ENCODE results near the gene WRAP73. TPM values are rescaled to one million over a fixed set of nuclear protein-coding genes. Genes with fewer than 3 reads are reported as not detected.

WRAP73 gene
- polyA plus RNA-seq, 3 donors: 26.1 to 64.9 (median 33.2) TPM

- H3K9me3 ChIP-seq (replicated peaks in 1 of 2; ENCODE audit: control insufficient read depth in 1 of 2, insufficient read depth in 1 of 2, low read length in 2 of 2): no peaks in the 10 kb centered on the region
- Mint-ChIP-seq H3K4me1 (peaks cover 13% of the 10 kb centered on the region), H3K36me3 (peaks cover 61 to 74% of the 10 kb centered on the region in 2 donors), H3K4me3 (no peak overlapping the region), H3K27me3 (ENCODE audit: low read depth in 3 of 3) (peaks cover 0 to 3% (median 0%) of the 10 kb centered on the region in 3 donors), H3K9me3 (peaks cover 0 to 3% (median 0%) of the 10 kb centered on the region in 7 donors), H3K27ac (no peak overlapping the region)
- peaks cover 8 to 11% of the 10 kb centered on the region in 2 donors for H3K4me1 ChIP-seq (ENCODE audit: control insufficient read depth in 1 of 2, insufficient read depth in 2 of 2, low read length in 2 of 2)
- H3K4me3 ChIP-seq (replicated peaks in 1 of 3; ENCODE audit: low read depth in 2 of 3, low read length in 3 of 3): no peak overlapping the region
- TF ChIP-seq CTCF (IDR thresholded peaks at IDR 0.05): no peak
- DNase-seq: no peak
- no peak overlapping the region for H2AFZ ChIP-seq (ENCODE audit: insufficient read depth, low read depth, low read length, poor library complexity, severe bottlenecking)
- no peak overlapping the region for H3K27ac ChIP-seq (ENCODE audit: low read depth in 1 of 2, low read length in 2 of 2)
- 91% methylated on average over 16 of the region's 25 CpGs for WGBS (ENCODE audit: insufficient coverage)
- H3K27me3 ChIP-seq (ENCODE audit: control insufficient read depth in 2 of 2, insufficient read depth in 2 of 2, low read length in 2 of 2): no peaks in the 10 kb centered on the region
- peaks cover 24% of the 10 kb centered on the region for H4K20me1 ChIP-seq (ENCODE audit: insufficient read depth, low read length)
- H3K9ac ChIP-seq (ENCODE audit: insufficient read depth, low read length, poor library complexity, severe bottlenecking): no peak overlapping the region
- peaks cover 3% of the 10 kb centered on the region for H3K79me2 ChIP-seq (ENCODE audit: insufficient read depth, low read length)
- H3K36me3 ChIP-seq (replicated peaks in 1 of 2; ENCODE audit: control insufficient read depth in 1 of 2, insufficient read depth in 2 of 2, low read length in 2 of 2): peaks cover 48 to 83% of the 10 kb centered on the region in 2 donors
- no peak overlapping the region for H3K4me2 ChIP-seq (replicated peaks; ENCODE audit: extremely low read depth, low read length, poor library complexity, severe bottlenecking)
- intact Hi-C loops (cut with micrococcal nuclease): no loop called here
Observed at GRCh38 chr1:3644273-3644672, 5.6 kb downstream of the WRAP73 start.

GRCh38 chr1:3642919-3643675 lies 6.8 kb downstream of the WRAP73 start:
- Histone ChIP-seq H3K4me2 (replicated peaks; ENCODE audit: extremely low read depth, low read length, poor library complexity, severe bottlenecking) (no peak overlapping the region), H2AFZ (ENCODE audit: insufficient read depth, low read depth, low read length, poor library complexity, severe bottlenecking) (no peak overlapping the region), H4K20me1 (ENCODE audit: insufficient read depth, low read length) (peaks cover 19% of the 10 kb centered on the region), H3K36me3 (replicated peaks in 1 of 2; ENCODE audit: control insufficient read depth in 1 of 2, insufficient read depth in 2 of 2, low read length in 2 of 2) (peaks cover 60 to 92% of the 10 kb centered on the region in 2 donors), H3K4me3 (replicated peaks in 1 of 3; ENCODE audit: low read depth in 2 of 3, low read length in 3 of 3) (no peak overlapping the region), H3K9ac (ENCODE audit: insufficient read depth, low read length, poor library complexity, severe bottlenecking) (no peak overlapping the region), H3K27me3 (ENCODE audit: control insufficient read depth in 2 of 2, insufficient read depth in 2 of 2, low read length in 2 of 2) (no peaks in the 10 kb centered on the region), H3K9me3 (replicated peaks in 1 of 2; ENCODE audit: control insufficient read depth in 1 of 2, insufficient read depth in 1 of 2, low read length in 2 of 2) (no peaks in the 10 kb centered on the region), H3K4me1 (ENCODE audit: control insufficient read depth in 1 of 2, insufficient read depth in 2 of 2, low read length in 2 of 2) (no peaks in the 10 kb centered on the region), H3K27ac (ENCODE audit: low read depth in 1 of 2, low read length in 2 of 2) (no peak overlapping the region), H3K79me2 (ENCODE audit: insufficient read depth, low read length) (no peaks in the 10 kb centered on the region)
- intact Hi-C loops (cut with micrococcal nuclease): no loop called here
- Mint-ChIP-seq H3K36me3 (peaks cover 65 to 83% of the 10 kb centered on the region in 2 donors), H3K4me3 (no peak overlapping the region), H3K4me1 (peaks cover 2% of the 10 kb centered on the region), H3K27ac (peak overlapping the region in 1 of 7 donors; percentile 5), H3K27me3 (ENCODE audit: low read depth in 3 of 3) (peaks cover 0 to 3% (median 0%) of the 10 kb centered on the region in 3 donors), H3K9me3 (peaks cover 0 to 3% (median 0%) of the 10 kb centered on the region in 7 donors)
- DNase-seq: no peak
- TF ChIP-seq CTCF (IDR thresholded peaks at IDR 0.05): no peak
- 95% methylated on average over 28 of the region's 43 CpGs for WGBS (ENCODE audit: insufficient coverage)

Data from CD14-positive monocyte (primary cell).